ENCODE measurements around the gene KCNN4. TPM values are rescaled to one million over a fixed set of nuclear protein-coding genes. Genes with fewer than 3 reads are reported as not detected.

Gene KCNN4
- total and polyA plus RNA-seq, 2 donors (not counting 3 experiments of a cell fraction or from before 2014, with no cell fraction given) = 0.29 TPM; not detected in 1

DNA sequence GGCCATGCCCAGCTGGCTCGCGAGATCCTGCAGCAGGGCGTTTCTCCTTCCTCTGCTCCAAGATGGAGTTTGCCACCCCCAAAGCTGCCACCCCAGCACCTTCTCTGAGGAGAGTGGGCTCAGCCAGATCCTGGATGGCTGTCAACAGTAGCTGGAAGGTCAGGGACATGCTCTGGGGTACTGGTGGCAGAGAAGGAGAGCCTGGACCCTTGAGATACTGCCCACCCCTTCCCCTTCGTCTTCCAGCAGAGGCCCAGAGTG, 53.2 kb downstream of the KCNN4 start:
- Histone ChIP-seq H3K4me2 (ENCODE audit: insufficient read depth, low read length) (no peak overlapping the region), H3K27me3 (ENCODE audit: control insufficient read depth in 2 of 2, insufficient read depth in 2 of 2, low read length in 2 of 2) (no peaks in the 10 kb centered on the region), H3K27ac (ENCODE audit: insufficient read depth, low read depth, low read length) (no peak overlapping the region), H3K9ac (replicated peaks; ENCODE audit: extremely low read depth, insufficient read depth, low read length) (no peak overlapping the region), H3K4me3 (replicated peaks in 1 of 3; ENCODE audit: insufficient read depth in 1 of 3, low read depth in 1 of 3, low read length in 3 of 3) (no peak overlapping the region), H3K9me3 (replicated peaks; ENCODE audit: control insufficient read depth, insufficient read depth, low read length) (no peaks in the 10 kb centered on the region), H3K79me2 (ENCODE audit: control insufficient read depth, insufficient read depth, low read length) (no peaks in the 10 kb centered on the region), H3K9me1 (replicated peaks; ENCODE audit: control insufficient read depth, extremely low read depth, insufficient read depth, low read length) (no peaks in the 10 kb centered on the region), H3K36me3 (ENCODE audit: control insufficient read depth in 2 of 2, extremely low read depth in 1 of 2, insufficient read depth in 2 of 2, low read length in 2 of 2) (peaks cover 3 to 16% of the 10 kb centered on the region in 2 experiments), H2AFZ (ENCODE audit: low read depth, low read length) (no peak overlapping the region), H3K4me1 (ENCODE audit: control insufficient read depth, extremely low read depth, insufficient read depth, low read length) (peaks cover 5% of the 10 kb centered on the region), H4K20me1 (replicated peaks; ENCODE audit: control insufficient read depth, extremely low read depth, insufficient read depth, low read length) (no peaks in the 10 kb centered on the region)
- ChIA-PET CTCF (interaction anchor here (2.8 kb wide), 1 partner anchor 18 kb away, joined by 14 read pairs; no protein-coding TSS in a partner anchor), POLR2A (no interaction called here)
- no peak for FAIRE-seq
- DNase-seq (ENCODE audit: low read depth, low spot score) = no peak
- BruUV-seq (replicated peaks) = no TSS peak
- dilution Hi-C loops (cut with MboI; ENCODE audit: extremely low pct_ligation_motif_present, low sequenced_read_pairs) (no loop called here), intact Hi-C loops (cut with micrococcal nuclease) (no loop called here)
- TF ChIP-seq EZH2 (IDR thresholded peaks at IDR 0.05; ENCODE audit: borderline replicate concordance, low read depth, low read length, severe bottlenecking) = no peak
- TF ChIP-seq POLR2AphosphoS5 (IDR thresholded peaks at IDR 0.05; ENCODE audit: insufficient read depth, low read depth, low read length) = no peak
- TF ChIP-seq, protein P1, sequence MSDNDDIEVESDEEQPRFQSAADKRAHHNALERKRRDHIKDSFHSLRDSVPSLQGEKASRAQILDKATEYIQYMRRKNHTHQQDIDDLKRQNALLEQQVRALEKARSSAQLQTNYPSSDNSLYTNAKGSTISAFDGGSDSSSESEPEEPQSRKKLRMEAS (IDR thresholded peaks at IDR 0.05; ENCODE audit: insufficient read depth, insufficient read length) = no peak
- no peak for TF ChIP-seq JUN (IDR thresholded peaks at IDR 0.05; ENCODE audit: borderline replicate concordance, insufficient read depth, insufficient read length, low read depth)
- no peak for TF ChIP-seq POLR2A (IDR thresholded peaks at IDR 0.05; ENCODE audit: low read depth, low read length)
- TF ChIP-seq FOS (IDR thresholded peaks at IDR 0.05; ENCODE audit: borderline replicate concordance, insufficient read depth, low read length) = no peak
- TF ChIP-seq MYC (IDR thresholded peaks at IDR 0.05; ENCODE audit: low read depth, low read length) = no peak
- no peak for TF ChIP-seq GATA2 (IDR thresholded peaks at IDR 0.05; ENCODE audit: insufficient read depth, insufficient read length, low read depth, low read length)
- TF ChIP-seq, protein P2, sequence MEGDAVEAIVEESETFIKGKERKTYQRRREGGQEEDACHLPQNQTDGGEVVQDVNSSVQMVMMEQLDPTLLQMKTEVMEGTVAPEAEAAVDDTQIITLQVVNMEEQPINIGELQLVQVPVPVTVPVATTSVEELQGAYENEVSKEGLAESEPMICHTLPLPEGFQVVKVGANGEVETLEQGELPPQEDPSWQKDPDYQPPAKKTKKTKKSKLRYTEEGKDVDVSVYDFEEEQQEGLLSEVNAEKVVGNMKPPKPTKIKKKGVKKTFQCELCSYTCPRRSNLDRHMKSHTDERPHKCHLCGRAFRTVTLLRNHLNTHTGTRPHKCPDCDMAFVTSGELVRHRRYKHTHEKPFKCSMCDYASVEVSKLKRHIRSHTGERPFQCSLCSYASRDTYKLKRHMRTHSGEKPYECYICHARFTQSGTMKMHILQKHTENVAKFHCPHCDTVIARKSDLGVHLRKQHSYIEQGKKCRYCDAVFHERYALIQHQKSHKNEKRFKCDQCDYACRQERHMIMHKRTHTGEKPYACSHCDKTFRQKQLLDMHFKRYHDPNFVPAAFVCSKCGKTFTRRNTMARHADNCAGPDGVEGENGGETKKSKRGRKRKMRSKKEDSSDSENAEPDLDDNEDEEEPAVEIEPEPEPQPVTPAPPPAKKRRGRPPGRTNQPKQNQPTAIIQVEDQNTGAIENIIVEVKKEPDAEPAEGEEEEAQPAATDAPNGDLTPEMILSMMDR (IDR thresholded peaks at IDR 0.05; ENCODE audit: extremely low read depth in 1 of 2, insufficient read depth in 1 of 2, low read depth in 1 of 2, low read length in 2 of 2) = no peak
